Stimulated activated CD4-positive, alpha-beta T cell treated with anti-CD3 and anti-CD28 coated beads, Interleukin-2, amount 100 ng/mL, for 4 hours (primary cell): Measurements from ENCODE around the gene ZFHX2.

Experiments used
- DNase-seq: peaks from one replicate; pipeline ENCODE4 v3.0.0-alpha.2; 2020; ENCODE audit warnings: low read depth

ZFHX2 gene

GRCh38 chr14:23559926-23560520 is 8.5 kb upstream of the ZFHX2 start:
- DNase-seq: no peak

- DNase-seq: peak; percentile 43
Observed at GRCh38 chr14:23559010-23559925, 7.7 kb upstream of the ZFHX2 start.

DNA sequence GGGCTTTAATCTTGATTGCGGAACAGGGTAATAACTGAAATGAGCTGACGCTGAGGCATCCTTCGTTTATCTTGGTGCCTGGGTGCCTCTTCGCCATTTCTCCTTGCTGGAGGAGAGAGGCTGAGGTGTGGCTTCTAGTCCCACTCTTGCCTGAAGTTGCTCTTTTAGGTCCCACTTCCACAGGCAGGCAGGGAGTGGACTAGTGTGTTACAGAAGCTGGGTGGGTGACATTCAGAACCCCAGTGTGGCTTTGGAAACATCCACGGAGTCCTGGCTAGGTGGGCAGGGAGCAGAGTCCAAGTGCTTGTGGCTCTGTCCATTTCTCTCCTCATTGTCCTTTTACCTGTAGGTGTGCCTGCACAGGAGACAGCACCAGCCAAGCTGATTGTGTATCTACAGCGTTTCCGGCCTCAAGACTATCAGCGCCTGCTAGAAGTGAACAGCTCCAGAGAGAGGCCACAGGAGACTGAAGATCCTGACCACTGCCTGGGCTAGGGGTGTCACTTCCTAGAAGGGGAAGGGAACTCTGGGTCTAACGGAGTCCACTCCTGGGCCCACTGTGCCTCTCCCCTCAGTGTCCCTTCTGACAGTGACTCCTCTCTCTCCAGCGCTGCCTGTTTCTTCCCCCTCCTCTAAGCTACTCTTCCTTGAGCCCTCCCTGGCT is 6.9 kb upstream of the ZFHX2 start:
- DNase-seq: no peak

GRCh38 chr14:23557946-23558345 is 6.4 kb upstream of the ZFHX2 start:
- DNase-seq: no peak

GRCh38 chr14:23557521-23557920 is 6.0 kb upstream of the ZFHX2 start:
- no peak for DNase-seq

GRCh38 chr14:23556700-23557440 is 5.3 kb upstream of the ZFHX2 start:
- no peak for DNase-seq

DNA sequence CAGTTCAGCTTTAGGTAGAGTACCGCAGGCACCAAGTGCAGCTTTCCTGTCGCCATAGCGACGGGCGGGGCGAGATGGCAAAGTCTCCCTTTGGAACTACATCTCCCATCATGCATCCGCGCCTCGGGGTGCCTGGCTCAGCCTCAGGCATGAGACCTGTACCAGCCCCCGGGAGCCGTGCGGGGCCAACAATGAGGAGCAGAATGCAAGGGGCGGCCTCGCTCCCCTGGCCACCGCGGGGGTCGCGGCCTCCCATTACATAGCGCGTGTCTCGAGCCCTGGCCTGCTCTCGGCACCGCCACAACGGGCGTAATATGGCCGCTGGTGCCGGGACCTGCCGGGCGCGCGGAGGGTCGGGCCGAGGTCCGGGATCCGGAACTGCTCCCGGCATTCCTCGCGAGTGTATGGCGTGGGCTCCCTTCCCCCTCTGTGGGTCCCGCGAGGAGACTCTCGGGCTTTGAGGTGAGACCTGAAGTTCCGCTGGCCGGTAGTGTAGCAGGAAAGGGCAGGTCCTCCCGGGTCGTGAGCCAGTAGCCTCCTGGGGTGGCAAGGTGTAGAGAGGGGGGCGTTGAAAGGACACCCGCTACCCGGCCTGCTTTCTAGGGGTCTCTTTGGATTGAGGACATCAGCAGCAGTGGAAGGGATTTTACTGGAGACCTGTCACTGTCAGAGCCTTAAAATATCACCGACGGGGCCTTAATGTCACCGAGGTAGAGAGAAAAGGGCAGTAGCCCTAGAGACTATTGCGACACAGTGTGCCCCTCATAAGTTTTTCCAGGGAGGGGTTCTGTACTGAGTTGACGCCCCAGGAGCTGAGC is 4.5 kb upstream of the ZFHX2 start, which contains the start of gene THTPA:
TSS of gene THTPA (plus strand) at position 390 of the 818 bp plus-strand sequence. CDS start 487 bp downstream, outside the sequence.
- peak; percentile 90 for DNase-seq

- DNase-seq: no peak
Observed at GRCh38 chr14:23555533-23555881, 3.9 kb upstream of the ZFHX2 start.

DNA sequence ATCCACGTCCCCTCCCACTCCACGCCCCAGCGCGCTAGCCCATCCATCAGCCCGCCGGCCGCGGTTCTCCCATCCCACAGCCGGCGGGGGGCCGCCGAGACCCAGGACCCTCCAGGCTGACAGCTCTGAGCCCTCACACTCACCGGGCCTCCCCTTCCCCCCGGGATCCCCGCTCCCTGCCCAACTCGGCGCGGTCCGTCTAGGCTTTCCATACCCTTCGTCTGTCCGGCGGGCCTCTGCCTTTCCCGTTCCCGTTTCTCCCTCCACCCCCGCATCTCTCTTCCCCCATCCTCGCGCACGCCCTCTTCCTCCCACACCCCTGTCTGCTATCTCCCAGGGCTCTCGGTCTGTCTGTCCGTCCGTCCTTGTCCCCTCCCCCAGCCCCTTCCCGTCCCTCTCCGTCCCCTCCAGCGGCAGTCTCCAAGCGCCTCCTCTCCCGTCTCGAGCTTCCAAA is 726 bp downstream of the ZFHX2 start:
- DNase-seq: no peak

GRCh38 chr14:23550131-23550811 is 1.3 kb downstream of the ZFHX2 start:
- no peak for DNase-seq

- DNase-seq: no peak
Observed at GRCh38 chr14:23548351-23549318, 2.9 kb downstream of the ZFHX2 start.

DNA sequence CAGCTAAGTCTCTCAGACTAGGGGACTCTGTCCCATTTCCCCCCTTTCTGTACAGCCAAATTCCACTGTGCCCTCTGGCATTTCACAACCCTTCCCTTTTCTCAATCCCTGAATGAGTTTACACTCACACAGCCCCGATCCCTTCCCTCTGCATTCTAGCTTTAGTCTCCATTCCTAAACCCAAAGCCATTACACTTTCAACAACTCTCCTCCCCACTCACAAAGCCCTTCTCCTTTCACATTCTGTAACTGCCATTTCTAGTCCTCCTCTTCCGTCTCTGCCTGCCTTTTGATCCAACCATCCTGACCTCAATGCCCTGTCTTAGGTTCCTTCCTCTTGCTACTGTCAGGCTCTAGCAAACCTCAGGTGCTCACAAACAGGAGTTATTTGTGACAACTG is 3.6 kb downstream of the ZFHX2 start:
- DNase-seq: no peak

DNA sequence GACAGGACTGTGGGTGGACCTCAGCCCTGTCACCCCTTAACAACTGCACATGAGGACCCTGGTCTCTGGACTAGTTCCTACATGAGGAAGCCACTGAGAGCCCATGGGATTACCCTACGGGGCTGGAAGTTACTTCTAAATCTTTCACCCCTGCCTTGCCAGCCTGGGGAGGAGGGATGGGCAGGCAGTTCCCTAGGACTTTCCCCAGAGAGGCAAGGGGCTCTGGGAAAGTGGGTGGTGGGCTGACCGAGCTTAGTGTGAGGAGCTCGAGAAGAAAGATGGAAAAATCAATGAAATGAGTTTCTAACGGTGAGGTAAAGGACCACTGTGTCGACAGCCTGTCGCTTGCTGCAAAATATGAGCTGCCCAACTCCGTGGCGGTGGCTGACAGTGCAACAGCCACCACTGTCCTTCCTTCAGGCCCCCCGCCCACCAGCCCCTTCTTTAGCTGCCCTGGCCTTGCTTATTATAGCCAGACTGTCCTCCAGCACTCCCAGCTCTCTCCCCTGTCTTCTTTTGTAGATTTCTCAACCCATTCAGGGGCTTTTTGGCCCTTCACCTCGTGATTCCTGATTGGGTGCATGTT is 5.0 kb downstream of the ZFHX2 start:
- no peak for DNase-seq

GRCh38 chr14:23545740-23546365 is 5.7 kb downstream of the ZFHX2 start:
- DNase-seq: no peak

GRCh38 chr14:23544511-23545447 is 6.8 kb downstream of the ZFHX2 start:
- DNase-seq: no peak

DNA sequence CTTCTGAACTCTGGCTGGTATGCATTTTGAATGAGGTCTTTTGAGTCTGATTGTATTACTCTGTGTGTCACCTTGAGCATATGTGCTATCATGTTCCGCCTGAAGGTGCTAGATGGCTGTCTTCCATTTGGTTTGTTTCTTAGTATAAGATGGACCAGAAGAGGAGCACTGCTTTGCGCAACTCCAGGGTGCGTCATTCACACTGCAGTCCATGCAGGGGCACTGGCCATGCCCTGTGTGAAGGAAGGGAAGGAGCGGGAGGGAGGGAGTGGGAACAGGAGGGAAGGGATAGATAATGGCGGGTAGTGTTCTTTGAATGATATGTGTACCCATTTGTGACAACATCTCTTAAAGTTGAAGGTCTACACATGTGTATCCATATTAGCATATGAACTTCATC is 8.2 kb downstream of the ZFHX2 start:
- no peak for DNase-seq

GRCh38 chr14:23542261-23542660 is 9.3 kb downstream of the ZFHX2 start:
- no peak for DNase-seq

GRCh38 chr14:23540141-23540469 is 11.5 kb downstream of the ZFHX2 start:
- DNase-seq: no peak
